IgD-negative memory B cell (primary cell): Measurements from ENCODE around the gene AGAP1. TPM values are rescaled to one million over a fixed set of nuclear protein-coding genes. Genes with fewer than 3 reads are reported as not detected.

ENCODE experiments used
- H3K27ac Mint-ChIP-seq, 3 donors: one replicate each; pipeline ENCODE4 v1.8.0; 2020 to 2022; ENCODE audit warnings: mild to moderate bottlenecking in 3 of 3, mixed read lengths in 3 of 3, moderate library complexity in 1 of 3
- H3K27me3 Mint-ChIP-seq: one replicate; pipeline ENCODE4 v1.8.0; 2021; ENCODE audit warnings: mixed read lengths
- H3K36me3 Mint-ChIP-seq: one replicate; pipeline ENCODE4 v1.8.0; 2020; ENCODE audit warnings: mild to moderate bottlenecking, mixed read lengths
- H3K4me1 Mint-ChIP-seq, 3 donors: one replicate each; pipeline ENCODE4 v1.8.0; 2020 to 2022; ENCODE audit warnings: mixed read lengths in 3 of 3, mild to moderate bottlenecking in 1 of 3
- H3K4me3 Mint-ChIP-seq, 4 donors: one replicate each; pipeline ENCODE4 v1.8.0; 2020 to 2022; ENCODE audit warnings: mild to moderate bottlenecking in 4 of 4, mixed read lengths in 4 of 4, moderate library complexity in 3 of 4
- H3K9me3 Mint-ChIP-seq, 3 donors: one replicate each; pipeline ENCODE4 v1.8.0; 2020 to 2021; ENCODE audit warnings: mixed read lengths in 3 of 3, mild to moderate bottlenecking in 1 of 3
- polyA plus RNA-seq: library from polyadenylated mRNA; unstranded; fragments of 300-500 nt; fragmentation: Illumina TruSeq; gene quantifications from one replicate; pipeline ENCODE4 v1.2.3, GENCODE V29; 2021

The AGAP1 gene
- polyA plus RNA-seq, 1 donor from 2014 or later = not detected

GRCh38 chr2:235976516-235976915, 482.7 kb downstream of the AGAP1 start:
- H3K4me1 Mint-ChIP-seq = peaks cover 0 to 2% (median 0%) of the 10 kb centered on the region in 3 donors
- H3K4me3 Mint-ChIP-seq = no peak overlapping the region
- no peak overlapping the region for H3K27ac Mint-ChIP-seq
- H3K36me3 Mint-ChIP-seq = no peaks in the 10 kb centered on the region
- peaks cover 1% of the 10 kb centered on the region for H3K27me3 Mint-ChIP-seq
- H3K9me3 Mint-ChIP-seq = peaks cover 1 to 3% (median 3%) of the 10 kb centered on the region in 3 donors

- H3K4me3 Mint-ChIP-seq = no peak overlapping the region
- no peak overlapping the region for H3K27ac Mint-ChIP-seq
- H3K27me3 Mint-ChIP-seq = peaks cover 1% of the 10 kb centered on the region
- peaks cover 0 to 2% (median 0%) of the 10 kb centered on the region in 3 donors for H3K4me1 Mint-ChIP-seq
- no peaks in the 10 kb centered on the region for H3K36me3 Mint-ChIP-seq
- H3K9me3 Mint-ChIP-seq = peaks cover 1 to 3% (median 3%) of the 10 kb centered on the region in 3 donors
These were observed 483.1 kb downstream of the AGAP1 start for GRCh38 chr2:235976956-235977355.

GRCh38 chr2:235977445-235977844, 483.6 kb downstream of the AGAP1 start:
- Mint-ChIP-seq H3K27me3 (peaks cover 1% of the 10 kb centered on the region), H3K36me3 (no peaks in the 10 kb centered on the region), H3K4me1 (peaks cover 0 to 2% (median 0%) of the 10 kb centered on the region in 3 donors), H3K9me3 (peaks cover 1 to 3% (median 3%) of the 10 kb centered on the region in 3 donors), H3K4me3 (no peak overlapping the region), H3K27ac (no peak overlapping the region)

- Mint-ChIP-seq H3K36me3 (no peaks in the 10 kb centered on the region), H3K27ac (no peak overlapping the region), H3K4me1 (peaks cover 0 to 2% (median 0%) of the 10 kb centered on the region in 3 donors), H3K27me3 (peaks cover 1% of the 10 kb centered on the region), H3K4me3 (no peak overlapping the region), H3K9me3 (peaks cover 1 to 3% (median 3%) of the 10 kb centered on the region in 3 donors)
These were observed 484.2 kb downstream of the AGAP1 start for GRCh38 chr2:235978022-235978421.

GRCh38 chr2:235979037-235979436, 485.2 kb downstream of the AGAP1 start:
- H3K4me3 Mint-ChIP-seq = no peak overlapping the region
- no peaks in the 10 kb centered on the region for H3K27me3 Mint-ChIP-seq
- no peaks in the 10 kb centered on the region for H3K36me3 Mint-ChIP-seq
- peaks cover 0 to 2% (median 0%) of the 10 kb centered on the region in 3 donors for H3K4me1 Mint-ChIP-seq
- no peak overlapping the region for H3K27ac Mint-ChIP-seq
- peaks cover 0 to 6% (median 0%) of the 10 kb centered on the region in 3 donors for H3K9me3 Mint-ChIP-seq

GRCh38 chr2:235979753-235980435, 486.1 kb downstream of the AGAP1 start:
- Mint-ChIP-seq H3K27me3 (no peaks in the 10 kb centered on the region), H3K4me3 (no peak overlapping the region), H3K4me1 (no peaks in the 10 kb centered on the region), H3K27ac (no peak overlapping the region), H3K9me3 (peaks cover 0 to 7% (median 2%) of the 10 kb centered on the region in 3 donors), H3K36me3 (no peaks in the 10 kb centered on the region)

GRCh38 chr2:235981631-235982030, 487.8 kb downstream of the AGAP1 start:
- Mint-ChIP-seq H3K4me3 (no peak overlapping the region), H3K36me3 (no peaks in the 10 kb centered on the region), H3K9me3 (peaks cover 0 to 3% (median 2%) of the 10 kb centered on the region in 3 donors), H3K4me1 (no peaks in the 10 kb centered on the region), H3K27ac (no peak overlapping the region), H3K27me3 (no peaks in the 10 kb centered on the region)

GRCh38 chr2:235983016-235983415, 489.2 kb downstream of the AGAP1 start:
- Mint-ChIP-seq H3K27me3 (no peaks in the 10 kb centered on the region), H3K4me1 (no peaks in the 10 kb centered on the region), H3K36me3 (no peaks in the 10 kb centered on the region), H3K4me3 (no peak overlapping the region), H3K27ac (no peak overlapping the region), H3K9me3 (peaks cover 0 to 3% (median 3%) of the 10 kb centered on the region in 3 donors)

GRCh38 chr2:235984552-235984951, 490.7 kb downstream of the AGAP1 start:
- H3K27me3 Mint-ChIP-seq = no peaks in the 10 kb centered on the region
- no peaks in the 10 kb centered on the region for H3K36me3 Mint-ChIP-seq
- H3K4me1 Mint-ChIP-seq = no peaks in the 10 kb centered on the region
- no peak overlapping the region for H3K4me3 Mint-ChIP-seq
- peaks cover under 1 to 9% (median 3%) of the 10 kb centered on the region in 3 donors for H3K9me3 Mint-ChIP-seq
- H3K27ac Mint-ChIP-seq = peak overlapping the region in 2 of 3 donors; percentile 8 to 47

GRCh38 chr2:235986361-235986760, 492.5 kb downstream of the AGAP1 start:
- Mint-ChIP-seq H3K9me3 (peaks cover 2 to 11% (median 5%) of the 10 kb centered on the region in 3 donors), H3K4me3 (no peak overlapping the region), H3K27ac (no peak overlapping the region), H3K27me3 (no peaks in the 10 kb centered on the region), H3K4me1 (no peaks in the 10 kb centered on the region), H3K36me3 (no peaks in the 10 kb centered on the region)

GRCh38 chr2:235988271-235989015, 494.6 kb downstream of the AGAP1 start:
- Mint-ChIP-seq H3K36me3 (no peaks in the 10 kb centered on the region), H3K27me3 (no peaks in the 10 kb centered on the region), H3K9me3 (peaks cover 5 to 11% (median 5%) of the 10 kb centered on the region in 3 donors), H3K4me3 (peak overlapping the region in 1 of 4 donors; percentile 59), H3K4me1 (no peaks in the 10 kb centered on the region), H3K27ac (no peak overlapping the region)

GRCh38 chr2:235989591-235989990, 495.7 kb downstream of the AGAP1 start:
- Mint-ChIP-seq H3K9me3 (peaks cover 4 to 8% (median 5%) of the 10 kb centered on the region in 3 donors), H3K4me1 (no peaks in the 10 kb centered on the region), H3K27ac (no peak overlapping the region), H3K36me3 (no peaks in the 10 kb centered on the region), H3K4me3 (no peak overlapping the region), H3K27me3 (no peaks in the 10 kb centered on the region)

GRCh38 chr2:235990344-235990743, 496.5 kb downstream of the AGAP1 start:
- peaks cover 4 to 8% (median 5%) of the 10 kb centered on the region in 3 donors for H3K9me3 Mint-ChIP-seq
- no peak overlapping the region for H3K4me3 Mint-ChIP-seq
- no peaks in the 10 kb centered on the region for H3K27me3 Mint-ChIP-seq
- H3K36me3 Mint-ChIP-seq = no peaks in the 10 kb centered on the region
- no peak overlapping the region for H3K27ac Mint-ChIP-seq
- H3K4me1 Mint-ChIP-seq = no peaks in the 10 kb centered on the region

GRCh38 chr2:235992024-235992423, 498.2 kb downstream of the AGAP1 start:
- no peaks in the 10 kb centered on the region for H3K4me1 Mint-ChIP-seq
- peaks cover 4 to 8% (median 5%) of the 10 kb centered on the region in 3 donors for H3K9me3 Mint-ChIP-seq
- H3K27ac Mint-ChIP-seq = no peak overlapping the region
- no peak overlapping the region for H3K4me3 Mint-ChIP-seq
- H3K36me3 Mint-ChIP-seq = no peaks in the 10 kb centered on the region
- no peaks in the 10 kb centered on the region for H3K27me3 Mint-ChIP-seq

- H3K36me3 Mint-ChIP-seq = no peaks in the 10 kb centered on the region
- H3K4me3 Mint-ChIP-seq = peak overlapping the region in 1 of 4 donors; percentile 53
- peaks cover 0 to 8% (median 0%) of the 10 kb centered on the region in 3 donors for H3K9me3 Mint-ChIP-seq
- no peak overlapping the region for H3K27ac Mint-ChIP-seq
- peaks cover 2% of the 10 kb centered on the region for H3K27me3 Mint-ChIP-seq
- peaks cover 0 to 2% (median 0%) of the 10 kb centered on the region in 3 donors for H3K4me1 Mint-ChIP-seq
These were observed 502.6 kb downstream of the AGAP1 start for GRCh38 chr2:235996419-235996818.
